GM23338 (cell line): ENCODE results near the gene NRN1L. TPM values are rescaled to one million over a fixed set of nuclear protein-coding genes. Genes with fewer than 3 reads are reported as not detected.

Source experiments
- ATAC-seq: fragments of 200-7000 bp; cut with Tn5 transposase; 3 replicates; pipeline ENCODE4 v1.9.1; 2020
- DNase-seq: peaks from one replicate; pipeline ENCODE4 v3.0.0-alpha.2; 2015; ENCODE audit warnings: low spot score
- H2AFZ ChIP-seq: fragments of 200-600 bp; sonication (generic); 2 replicates; pipeline ENCODE4 v1.8.0; 2016; ENCODE audit warnings: antibody characterized with exemption, mild to moderate bottlenecking, moderate library complexity
- H3F3A ChIP-seq: fragments of 200-600 bp; sonication (generic); replicated peaks from 2 replicates; pipeline ENCODE4 v1.8.0; 2017; ENCODE audit warnings: antibody characterized with exemption, mixed run types, low read depth
- H3K27ac ChIP-seq: fragments of 200-600 bp; sonication (generic); 2 replicates; pipeline ENCODE4 v1.6.1; 2016; ENCODE audit warnings: low read depth
- H3K27me3 ChIP-seq: fragments of 200-600 bp; sonication (generic); 2 replicates; pipeline ENCODE4 v1.8.0; 2016; ENCODE audit warnings: mild to moderate bottlenecking, mixed run types, moderate library complexity; ENCODE audit not compliant: insufficient read depth
- H3K36me3 ChIP-seq: fragments of 200-600 bp; sonication (generic); 2 replicates; pipeline ENCODE4 v1.8.0; 2016; ENCODE audit warnings: mild to moderate bottlenecking; ENCODE audit not compliant: insufficient read depth
- H3K4me1 ChIP-seq: fragments of 200-600 bp; sonication (generic); 2 replicates; pipeline ENCODE4 v1.8.0; 2016; ENCODE audit warnings: mild to moderate bottlenecking, moderate library complexity; ENCODE audit not compliant: insufficient read depth
- H3K4me2 ChIP-seq: fragments of 200-600 bp; sonication (generic); 2 replicates; pipeline ENCODE4 v1.7.1; 2017; ENCODE audit warnings: mixed run types
- H3K4me3 ChIP-seq: fragments of 200-600 bp; sonication (generic); 2 replicates; pipeline ENCODE4 v1.6.1; 2016; ENCODE audit warnings: mixed run types
- H3K79me2 ChIP-seq: fragments of 200-600 bp; sonication (generic); replicated peaks from 2 replicates; pipeline ENCODE4 v1.8.0; 2017; ENCODE audit warnings: mild to moderate bottlenecking; ENCODE audit not compliant: insufficient read depth
- H3K9me2 ChIP-seq: fragments of 200-600 bp; sonication (generic); 2 replicates; pipeline ENCODE4 v1.8.0; 2017; ENCODE audit not compliant: insufficient read depth
- H4K20me1 ChIP-seq: fragments of 200-600 bp; sonication (generic); replicated peaks from 2 replicates; pipeline ENCODE4 v1.8.0; 2017; ENCODE audit warnings: mild to moderate bottlenecking; ENCODE audit not compliant: insufficient read depth
- H3K27ac Mint-ChIP-seq: 2 replicates; pipeline ENCODE4 v1.8.0; 2020; ENCODE audit warnings: inconsistent platforms, mild to moderate bottlenecking, moderate library complexity, mixed read lengths
- H3K27me3 Mint-ChIP-seq: 3 replicates; pipeline ENCODE4 v1.8.0; 2022; ENCODE audit warnings: low read depth, mild to moderate bottlenecking, moderate library complexity, mixed read lengths, inconsistent platforms; ENCODE audit not compliant: insufficient read depth, poor library complexity
- H3K36me3 Mint-ChIP-seq: 3 replicates; pipeline ENCODE4 v1.8.0; 2021; ENCODE audit warnings: low read depth, mild to moderate bottlenecking, inconsistent platforms, moderate library complexity, mixed read lengths
- H3K4me1 Mint-ChIP-seq: 3 replicates; pipeline ENCODE4 v1.8.0; 2020; ENCODE audit warnings: mild to moderate bottlenecking, inconsistent platforms, mixed read lengths
- H3K4me3 Mint-ChIP-seq: 3 replicates; pipeline ENCODE4 v1.8.0; 2021; ENCODE audit warnings: moderate library complexity, mild to moderate bottlenecking, inconsistent platforms, mixed read lengths
- H3K9me3 Mint-ChIP-seq: 3 replicates; pipeline ENCODE4 v1.8.0; 2020; ENCODE audit warnings: moderate library complexity, mild to moderate bottlenecking, inconsistent platforms, mixed read lengths
- CREB1 ChIP-seq: fragments of 250-450 bp; sonication (Bioruptor Pico); IDR thresholded peaks from 2 replicates; pipeline ENCODE4 v1.5.0; 2020; ENCODE audit warnings: low read depth, mild to moderate bottlenecking, moderate library complexity
- ETS1 ChIP-seq: IDR thresholded peaks from 2 replicates; pipeline ENCODE4 v1.6.1; 2016; ENCODE audit warnings: antibody characterized with exemption
- EZH2 ChIP-seq: fragments of 200-600 bp; sonication (generic); IDR thresholded peaks from one replicate; pipeline ENCODE4 v1.8.0; 2017; ENCODE audit warnings: antibody characterized with exemption, mild to moderate bottlenecking, low read depth; ENCODE audit not compliant: unreplicated experiment
- EZH2phosphoT487 ChIP-seq: fragments of 200-600 bp; sonication (generic); IDR thresholded peaks from one replicate; pipeline ENCODE4 v1.8.1; 2018; ENCODE audit warnings: antibody characterized with exemption; ENCODE audit not compliant: unreplicated experiment
- JUNB ChIP-seq: IDR thresholded peaks from one replicate; pipeline ENCODE4 v1.6.1; 2016; ENCODE audit warnings: antibody characterized with exemption; ENCODE audit not compliant: unreplicated experiment
- NANOG ChIP-seq: IDR thresholded peaks from 2 replicates; pipeline ENCODE4 v1.6.1; 2016; ENCODE audit warnings: antibody characterized with exemption, borderline replicate concordance
- POLR2AphosphoS5 ChIP-seq: IDR thresholded peaks from 2 replicates; pipeline ENCODE4 v1.6.1; 2016; ENCODE audit warnings: antibody characterized with exemption, low read depth
- ZNF114 ChIP-seq: fragments of 250-450 bp; sonication (Bioruptor Pico); IDR thresholded peaks from 2 replicates; pipeline ENCODE4 v1.5.0; 2020; ENCODE audit warnings: mild to moderate bottlenecking, moderate library complexity
- ZNF331 ChIP-seq: fragments of 250-450 bp; sonication (Bioruptor Pico); IDR thresholded peaks from 2 replicates; pipeline ENCODE4 v1.5.0; 2020; ENCODE audit warnings: low read depth, mild to moderate bottlenecking, moderate library complexity
- polyA plus RNA-seq: library from polyadenylated mRNA; unstranded; fragments of >200 nt; fragmentation: Nextera tagmentation; extraction: Ambion mirVana; gene quantifications from 2 replicates; pipeline ENCODE4 v1.2.1, GENCODE V29; 2016
- total RNA-seq: library from RNA; depleted of rRNA; stranded (reverse); fragments of >200 nt; shearing (Covaris generic); gene quantifications from 2 replicates; pipeline ENCODE4 v1.2.3, GENCODE V29; 2014
- TF ChIP-seq, protein P1 (sequence below): fragments of 250-450 bp; sonication (Bioruptor Pico); IDR thresholded peaks from 2 replicates; pipeline ENCODE4 v1.5.0; 2020; ENCODE audit warnings: mild to moderate bottlenecking, moderate library complexity
- TF ChIP-seq, protein P2 (sequence below): IDR thresholded peaks from one replicate; pipeline ENCODE4 v1.6.1; 2018; ENCODE audit warnings: antibody characterized with exemption; ENCODE audit not compliant: unreplicated experiment

NRN1L gene
- total and polyA plus RNA-seq, 2 experiments from 2014 or later, result 14.0 to 26.1 TPM

GRCh38 chr16:67930191-67930590 lies 45.5 kb downstream of the NRN1L start:
- H3K27me3 ChIP-seq, result no peaks in the 10 kb centered on the region
- Mint-ChIP-seq H3K4me3 (no peak overlapping the region), H3K27me3 (peaks cover 28% of the 10 kb centered on the region), H3K36me3 (peaks cover 13% of the 10 kb centered on the region; the same call in 1 of the 3 replicates), H3K27ac (no peak overlapping the region), H3K4me1 (peaks cover 26% of the 10 kb centered on the region), H3K9me3 (no peaks in the 10 kb centered on the region)
- no peak overlapping the region for H3K4me3 ChIP-seq
- H3F3A ChIP-seq, result peaks cover 11% of the 10 kb centered on the region; the same call in 1 of the 2 replicates
- H3K4me2 ChIP-seq, result no peak overlapping the region
- ATAC-seq (no peak), DNase-seq (no peak)
- H3K36me3 ChIP-seq, result no peaks in the 10 kb centered on the region
- no peak overlapping the region for H2AFZ ChIP-seq
- H3K9me2 ChIP-seq, result no peaks in the 10 kb centered on the region
- H4K20me1 ChIP-seq, result peaks cover 3% of the 10 kb centered on the region
- TF ChIP-seq NANOG (no peak), EZH2phosphoT487 (no peak), ZNF331 (CRISPR knock-in tag) (no peak)
- no peak overlapping the region for H3K27ac ChIP-seq
- peaks cover 16% of the 10 kb centered on the region; the same call in 1 of the 2 replicates for H3K4me1 ChIP-seq
- 0 out of 2 replicates have a peak, but pooled peaks cover 5% of the 10 kb centered on the region for H3K79me2 ChIP-seq

GRCh38 chr16:67930678-67931211 lies 46.1 kb downstream of the NRN1L start:
- Mint-ChIP-seq H3K27me3 (peaks cover 30% of the 10 kb centered on the region), H3K36me3 (peaks cover 13% of the 10 kb centered on the region; the same call in 1 of the 3 replicates), H3K27ac (no peak overlapping the region), H3K4me3 (no peak overlapping the region), H3K4me1 (peaks cover 23% of the 10 kb centered on the region), H3K9me3 (no peaks in the 10 kb centered on the region)
- Histone ChIP-seq H3F3A (peaks cover 13% of the 10 kb centered on the region; the same call in 1 of the 2 replicates), H3K9me2 (no peaks in the 10 kb centered on the region), H3K4me2 (no peak overlapping the region), H3K36me3 (no peaks in the 10 kb centered on the region), H3K27ac (no peak overlapping the region), H2AFZ (no peak overlapping the region), H3K4me1 (peaks cover 16% of the 10 kb centered on the region; the same call in 1 of the 2 replicates), H3K4me3 (no peak overlapping the region), H3K79me2 (0 out of 2 replicates have a peak, but pooled peaks cover 5% of the 10 kb centered on the region), H4K20me1 (peaks cover 3% of the 10 kb centered on the region), H3K27me3 (no peaks in the 10 kb centered on the region)
- ATAC-seq, result no peak
- DNase-seq, result no peak
- TF ChIP-seq NANOG (no peak), EZH2phosphoT487 (no peak), ZNF114 (CRISPR knock-in tag) (no peak), CREB1 (CRISPR knock-in tag) (no peak), ETS1 (no peak), POLR2AphosphoS5 (no peak), EZH2 (no peak), JUNB (no peak), ZNF331 (CRISPR knock-in tag) (no peak)
- TF ChIP-seq, protein P1, sequence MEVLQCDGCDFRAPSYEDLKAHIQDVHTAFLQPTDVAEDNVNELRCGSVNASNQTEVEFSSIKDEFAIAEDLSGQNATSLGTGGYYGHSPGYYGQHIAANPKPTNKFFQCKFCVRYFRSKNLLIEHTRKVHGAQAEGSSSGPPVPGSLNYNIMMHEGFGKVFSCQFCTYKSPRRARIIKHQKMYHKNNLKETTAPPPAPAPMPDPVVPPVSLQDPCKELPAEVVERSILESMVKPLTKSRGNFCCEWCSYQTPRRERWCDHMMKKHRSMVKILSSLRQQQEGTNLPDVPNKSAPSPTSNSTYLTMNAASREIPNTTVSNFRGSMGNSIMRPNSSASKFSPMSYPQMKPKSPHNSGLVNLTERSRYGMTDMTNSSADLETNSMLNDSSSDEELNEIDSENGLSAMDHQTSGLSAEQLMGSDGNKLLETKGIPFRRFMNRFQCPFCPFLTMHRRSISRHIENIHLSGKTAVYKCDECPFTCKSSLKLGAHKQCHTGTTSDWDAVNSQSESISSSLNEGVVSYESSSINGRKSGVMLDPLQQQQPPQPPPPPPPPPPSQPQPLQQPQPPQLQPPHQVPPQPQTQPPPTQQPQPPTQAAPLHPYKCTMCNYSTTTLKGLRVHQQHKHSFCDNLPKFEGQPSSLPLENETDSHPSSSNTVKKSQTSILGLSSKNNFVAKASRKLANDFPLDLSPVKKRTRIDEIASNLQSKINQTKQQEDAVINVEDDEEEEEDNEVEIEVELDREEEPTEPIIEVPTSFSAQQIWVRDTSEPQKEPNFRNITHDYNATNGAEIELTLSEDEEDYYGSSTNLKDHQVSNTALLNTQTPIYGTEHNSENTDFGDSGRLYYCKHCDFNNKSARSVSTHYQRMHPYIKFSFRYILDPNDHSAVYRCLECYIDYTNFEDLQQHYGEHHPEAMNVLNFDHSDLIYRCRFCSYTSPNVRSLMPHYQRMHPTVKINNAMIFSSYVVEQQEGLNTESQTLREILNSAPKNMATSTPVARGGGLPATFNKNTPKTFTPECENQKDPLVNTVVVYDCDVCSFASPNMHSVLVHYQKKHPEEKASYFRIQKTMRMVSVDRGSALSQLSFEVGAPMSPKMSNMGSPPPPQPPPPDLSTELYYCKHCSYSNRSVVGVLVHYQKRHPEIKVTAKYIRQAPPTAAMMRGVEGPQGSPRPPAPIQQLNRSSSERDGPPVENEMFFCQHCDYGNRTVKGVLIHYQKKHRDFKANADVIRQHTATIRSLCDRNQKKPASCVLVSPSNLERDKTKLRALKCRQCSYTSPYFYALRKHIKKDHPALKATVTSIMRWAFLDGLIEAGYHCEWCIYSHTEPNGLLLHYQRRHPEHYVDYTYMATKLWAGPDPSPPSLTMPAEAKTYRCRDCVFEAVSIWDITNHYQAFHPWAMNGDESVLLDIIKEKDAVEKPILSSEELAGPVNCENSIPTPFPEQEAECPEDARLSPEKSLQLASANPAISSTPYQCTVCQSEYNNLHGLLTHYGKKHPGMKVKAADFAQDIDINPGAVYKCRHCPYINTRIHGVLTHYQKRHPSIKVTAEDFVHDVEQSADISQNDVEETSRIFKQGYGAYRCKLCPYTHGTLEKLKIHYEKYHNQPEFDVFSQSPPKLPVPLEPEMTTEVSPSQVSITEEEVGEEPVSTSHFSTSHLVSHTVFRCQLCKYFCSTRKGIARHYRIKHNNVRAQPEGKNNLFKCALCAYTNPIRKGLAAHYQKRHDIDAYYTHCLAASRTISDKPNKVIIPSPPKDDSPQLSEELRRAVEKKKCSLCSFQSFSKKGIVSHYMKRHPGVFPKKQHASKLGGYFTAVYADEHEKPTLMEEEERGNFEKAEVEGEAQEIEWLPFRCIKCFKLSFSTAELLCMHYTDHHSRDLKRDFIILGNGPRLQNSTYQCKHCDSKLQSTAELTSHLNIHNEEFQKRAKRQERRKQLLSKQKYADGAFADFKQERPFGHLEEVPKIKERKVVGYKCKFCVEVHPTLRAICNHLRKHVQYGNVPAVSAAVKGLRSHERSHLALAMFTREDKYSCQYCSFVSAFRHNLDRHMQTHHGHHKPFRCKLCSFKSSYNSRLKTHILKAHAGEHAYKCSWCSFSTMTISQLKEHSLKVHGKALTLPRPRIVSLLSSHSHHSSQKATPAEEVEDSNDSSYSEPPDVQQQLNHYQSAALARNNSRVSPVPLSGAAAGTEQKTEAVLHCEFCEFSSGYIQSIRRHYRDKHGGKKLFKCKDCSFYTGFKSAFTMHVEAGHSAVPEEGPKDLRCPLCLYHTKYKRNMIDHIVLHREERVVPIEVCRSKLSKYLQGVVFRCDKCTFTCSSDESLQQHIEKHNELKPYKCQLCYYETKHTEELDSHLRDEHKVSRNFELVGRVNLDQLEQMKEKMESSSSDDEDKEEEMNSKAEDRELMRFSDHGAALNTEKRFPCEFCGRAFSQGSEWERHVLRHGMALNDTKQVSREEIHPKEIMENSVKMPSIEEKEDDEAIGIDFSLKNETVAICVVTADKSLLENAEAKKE (CRISPR knock-in tag), result no peak
- TF ChIP-seq, protein P2, sequence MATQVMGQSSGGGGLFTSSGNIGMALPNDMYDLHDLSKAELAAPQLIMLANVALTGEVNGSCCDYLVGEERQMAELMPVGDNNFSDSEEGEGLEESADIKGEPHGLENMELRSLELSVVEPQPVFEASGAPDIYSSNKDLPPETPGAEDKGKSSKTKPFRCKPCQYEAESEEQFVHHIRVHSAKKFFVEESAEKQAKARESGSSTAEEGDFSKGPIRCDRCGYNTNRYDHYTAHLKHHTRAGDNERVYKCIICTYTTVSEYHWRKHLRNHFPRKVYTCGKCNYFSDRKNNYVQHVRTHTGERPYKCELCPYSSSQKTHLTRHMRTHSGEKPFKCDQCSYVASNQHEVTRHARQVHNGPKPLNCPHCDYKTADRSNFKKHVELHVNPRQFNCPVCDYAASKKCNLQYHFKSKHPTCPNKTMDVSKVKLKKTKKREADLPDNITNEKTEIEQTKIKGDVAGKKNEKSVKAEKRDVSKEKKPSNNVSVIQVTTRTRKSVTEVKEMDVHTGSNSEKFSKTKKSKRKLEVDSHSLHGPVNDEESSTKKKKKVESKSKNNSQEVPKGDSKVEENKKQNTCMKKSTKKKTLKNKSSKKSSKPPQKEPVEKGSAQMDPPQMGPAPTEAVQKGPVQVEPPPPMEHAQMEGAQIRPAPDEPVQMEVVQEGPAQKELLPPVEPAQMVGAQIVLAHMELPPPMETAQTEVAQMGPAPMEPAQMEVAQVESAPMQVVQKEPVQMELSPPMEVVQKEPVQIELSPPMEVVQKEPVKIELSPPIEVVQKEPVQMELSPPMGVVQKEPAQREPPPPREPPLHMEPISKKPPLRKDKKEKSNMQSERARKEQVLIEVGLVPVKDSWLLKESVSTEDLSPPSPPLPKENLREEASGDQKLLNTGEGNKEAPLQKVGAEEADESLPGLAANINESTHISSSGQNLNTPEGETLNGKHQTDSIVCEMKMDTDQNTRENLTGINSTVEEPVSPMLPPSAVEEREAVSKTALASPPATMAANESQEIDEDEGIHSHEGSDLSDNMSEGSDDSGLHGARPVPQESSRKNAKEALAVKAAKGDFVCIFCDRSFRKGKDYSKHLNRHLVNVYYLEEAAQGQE, result no peak
